GM23338 (cell line): ENCODE measurements around the gene IL11. TPM values are rescaled to one million over a fixed set of nuclear protein-coding genes. Genes with fewer than 3 reads are reported as not detected.

Experiments
- ATAC-seq: fragments of 200-7000 bp; cut with Tn5 transposase; 3 replicates; pipeline ENCODE4 v1.9.1; 2020
- DNase-seq: peaks from one replicate; pipeline ENCODE4 v3.0.0-alpha.2; 2015; ENCODE audit warnings: low spot score
- H2AFZ ChIP-seq: fragments of 200-600 bp; sonication (generic); 2 replicates; pipeline ENCODE4 v1.8.0; 2016; ENCODE audit warnings: antibody characterized with exemption, mild to moderate bottlenecking, moderate library complexity
- H3F3A ChIP-seq: fragments of 200-600 bp; sonication (generic); replicated peaks from 2 replicates; pipeline ENCODE4 v1.8.0; 2017; ENCODE audit warnings: antibody characterized with exemption, mixed run types, low read depth
- H3K27ac ChIP-seq: fragments of 200-600 bp; sonication (generic); 2 replicates; pipeline ENCODE4 v1.6.1; 2016; ENCODE audit warnings: low read depth
- H3K27me3 ChIP-seq: fragments of 200-600 bp; sonication (generic); 2 replicates; pipeline ENCODE4 v1.8.0; 2016; ENCODE audit warnings: mild to moderate bottlenecking, mixed run types, moderate library complexity; ENCODE audit not compliant: insufficient read depth
- H3K36me3 ChIP-seq: fragments of 200-600 bp; sonication (generic); 2 replicates; pipeline ENCODE4 v1.8.0; 2016; ENCODE audit warnings: mild to moderate bottlenecking; ENCODE audit not compliant: insufficient read depth
- H3K4me1 ChIP-seq: fragments of 200-600 bp; sonication (generic); 2 replicates; pipeline ENCODE4 v1.8.0; 2016; ENCODE audit warnings: mild to moderate bottlenecking, moderate library complexity; ENCODE audit not compliant: insufficient read depth
- H3K4me2 ChIP-seq: fragments of 200-600 bp; sonication (generic); 2 replicates; pipeline ENCODE4 v1.7.1; 2017; ENCODE audit warnings: mixed run types
- H3K4me3 ChIP-seq: fragments of 200-600 bp; sonication (generic); 2 replicates; pipeline ENCODE4 v1.6.1; 2016; ENCODE audit warnings: mixed run types
- H3K79me2 ChIP-seq: fragments of 200-600 bp; sonication (generic); replicated peaks from 2 replicates; pipeline ENCODE4 v1.8.0; 2017; ENCODE audit warnings: mild to moderate bottlenecking; ENCODE audit not compliant: insufficient read depth
- H3K9me2 ChIP-seq: fragments of 200-600 bp; sonication (generic); 2 replicates; pipeline ENCODE4 v1.8.0; 2017; ENCODE audit not compliant: insufficient read depth
- H4K20me1 ChIP-seq: fragments of 200-600 bp; sonication (generic); replicated peaks from 2 replicates; pipeline ENCODE4 v1.8.0; 2017; ENCODE audit warnings: mild to moderate bottlenecking; ENCODE audit not compliant: insufficient read depth
- H3K27ac Mint-ChIP-seq: 2 replicates; pipeline ENCODE4 v1.8.0; 2020; ENCODE audit warnings: inconsistent platforms, mild to moderate bottlenecking, moderate library complexity, mixed read lengths
- H3K27me3 Mint-ChIP-seq: 3 replicates; pipeline ENCODE4 v1.8.0; 2022; ENCODE audit warnings: low read depth, mild to moderate bottlenecking, moderate library complexity, mixed read lengths, inconsistent platforms; ENCODE audit not compliant: insufficient read depth, poor library complexity
- H3K36me3 Mint-ChIP-seq: 3 replicates; pipeline ENCODE4 v1.8.0; 2021; ENCODE audit warnings: low read depth, mild to moderate bottlenecking, inconsistent platforms, moderate library complexity, mixed read lengths
- H3K4me1 Mint-ChIP-seq: 3 replicates; pipeline ENCODE4 v1.8.0; 2020; ENCODE audit warnings: mild to moderate bottlenecking, inconsistent platforms, mixed read lengths
- H3K4me3 Mint-ChIP-seq: 3 replicates; pipeline ENCODE4 v1.8.0; 2021; ENCODE audit warnings: moderate library complexity, mild to moderate bottlenecking, inconsistent platforms, mixed read lengths
- H3K9me3 Mint-ChIP-seq: 3 replicates; pipeline ENCODE4 v1.8.0; 2020; ENCODE audit warnings: moderate library complexity, mild to moderate bottlenecking, inconsistent platforms, mixed read lengths
- CTCF ChIP-seq, 2 experiments: fragments of 200-600 bp in 1 of 2; sonication (generic) in 1 of 2; conservative IDR thresholded peaks; 2 replicates each; pipeline versions ENCODE4 v1.5.1 to v1.6.1; 2016 to 2017; ENCODE audit warnings: antibody characterized with exemption in 2 of 2, low read depth in 2 of 2, mild to moderate bottlenecking in 2 of 2, moderate library complexity in 1 of 2
- EZH2phosphoT487 ChIP-seq: fragments of 200-600 bp; sonication (generic); IDR thresholded peaks from one replicate; pipeline ENCODE4 v1.8.1; 2018; ENCODE audit warnings: antibody characterized with exemption; ENCODE audit not compliant: unreplicated experiment
- JUNB ChIP-seq: IDR thresholded peaks from one replicate; pipeline ENCODE4 v1.6.1; 2016; ENCODE audit warnings: antibody characterized with exemption; ENCODE audit not compliant: unreplicated experiment
- POLR2AphosphoS5 ChIP-seq: IDR thresholded peaks from 2 replicates; pipeline ENCODE4 v1.6.1; 2016; ENCODE audit warnings: antibody characterized with exemption, low read depth
- ZNF331 ChIP-seq: fragments of 250-450 bp; sonication (Bioruptor Pico); IDR thresholded peaks from 2 replicates; pipeline ENCODE4 v1.5.0; 2020; ENCODE audit warnings: low read depth, mild to moderate bottlenecking, moderate library complexity
- ZNF462 ChIP-seq: fragments of 250-450 bp; sonication (Bioruptor Pico); IDR thresholded peaks from 2 replicates; pipeline ENCODE4 v1.5.0; 2020; ENCODE audit warnings: mild to moderate bottlenecking, moderate library complexity
- polyA plus RNA-seq: library from polyadenylated mRNA; unstranded; fragments of >200 nt; fragmentation: Nextera tagmentation; extraction: Ambion mirVana; gene quantifications from 2 replicates; pipeline ENCODE4 v1.2.1, GENCODE V29; 2016
- total RNA-seq: library from RNA; depleted of rRNA; stranded (reverse); fragments of >200 nt; shearing (Covaris generic); gene quantifications from 2 replicates; pipeline ENCODE4 v1.2.3, GENCODE V29; 2014
- TF ChIP-seq, protein P1 (sequence below): IDR thresholded peaks from 2 replicates; pipeline ENCODE4 v1.6.1; 2016; ENCODE audit warnings: antibody characterized with exemption
- TF ChIP-seq, protein P2 (sequence below): IDR thresholded peaks from one replicate; pipeline ENCODE4 v1.6.1; 2018; ENCODE audit warnings: antibody characterized with exemption; ENCODE audit not compliant: unreplicated experiment

IL11 gene
- total and polyA plus RNA-seq, 2 experiments from 2014 or later: 0.58 to 2.2 TPM

DNA sequence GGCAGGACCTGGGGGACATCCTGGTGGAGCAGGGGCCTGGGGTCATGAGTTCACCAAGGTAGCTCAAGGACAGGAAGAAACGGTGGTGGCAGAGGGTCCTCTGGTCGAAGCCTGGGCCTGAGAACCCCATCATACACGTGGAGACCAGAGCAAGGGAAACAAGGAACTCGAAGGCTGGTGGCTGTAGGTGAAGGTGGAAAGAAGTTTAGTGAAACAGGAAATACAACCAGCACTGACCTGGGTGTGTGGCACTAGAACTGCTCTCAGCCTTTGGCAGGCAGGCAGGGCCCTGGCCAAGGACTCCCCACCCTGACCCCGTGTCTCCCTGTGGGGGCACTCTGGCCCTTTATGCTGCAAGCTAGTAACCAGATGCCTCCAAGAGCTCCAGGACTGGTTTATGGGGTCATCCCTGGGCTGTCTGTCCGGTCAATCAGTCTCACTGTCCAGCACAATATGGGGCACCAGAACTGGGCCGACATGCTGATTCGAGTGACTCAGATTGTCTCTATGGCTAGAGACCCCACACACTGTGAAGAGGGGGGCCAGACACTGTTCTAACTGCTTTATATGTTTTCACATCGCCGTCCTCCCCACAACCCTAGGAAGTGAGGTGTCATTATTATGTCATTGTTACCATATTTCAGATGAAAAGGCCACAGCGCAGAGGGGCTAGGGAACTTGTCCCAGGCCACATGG lies 19.5 kb downstream of the IL11 start:
- no peak overlapping the region for H3K4me2 ChIP-seq

More for the DNA sequence above, 19.5 kb downstream of the IL11 start:
- no peaks in the 10 kb centered on the region for H3K79me2 ChIP-seq
- peaks cover 53% of the 10 kb centered on the region for H3K27me3 Mint-ChIP-seq
- peaks cover 45% of the 10 kb centered on the region for H3K27me3 ChIP-seq
- no peak overlapping the region for H3K4me3 Mint-ChIP-seq
- peaks cover 28% of the 10 kb centered on the region for H3F3A ChIP-seq
- no peak for DNase-seq
- H4K20me1 ChIP-seq: no peaks in the 10 kb centered on the region
- peaks cover 40% of the 10 kb centered on the region for H3K4me1 ChIP-seq
- H3K4me1 Mint-ChIP-seq: peaks cover 52% of the 10 kb centered on the region
- no peaks in the 10 kb centered on the region for H3K9me3 Mint-ChIP-seq
- TF ChIP-seq ZNF462 (CRISPR knock-in tag) (no peak), POLR2AphosphoS5 (0 out of 2 replicates have a peak, but pooled peaks have one; percentile 16), EZH2phosphoT487 (no peak), CTCF (conservative IDR thresholded peaks at IDR 0.05; ENCODE audit: low read depth in 2 of 2) (no peak), JUNB (no peak), ZNF331 (no peak)
- TF ChIP-seq, protein P1, sequence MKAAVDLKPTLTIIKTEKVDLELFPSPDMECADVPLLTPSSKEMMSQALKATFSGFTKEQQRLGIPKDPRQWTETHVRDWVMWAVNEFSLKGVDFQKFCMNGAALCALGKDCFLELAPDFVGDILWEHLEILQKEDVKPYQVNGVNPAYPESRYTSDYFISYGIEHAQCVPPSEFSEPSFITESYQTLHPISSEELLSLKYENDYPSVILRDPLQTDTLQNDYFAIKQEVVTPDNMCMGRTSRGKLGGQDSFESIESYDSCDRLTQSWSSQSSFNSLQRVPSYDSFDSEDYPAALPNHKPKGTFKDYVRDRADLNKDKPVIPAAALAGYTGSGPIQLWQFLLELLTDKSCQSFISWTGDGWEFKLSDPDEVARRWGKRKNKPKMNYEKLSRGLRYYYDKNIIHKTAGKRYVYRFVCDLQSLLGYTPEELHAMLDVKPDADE: no peak
- TF ChIP-seq, protein P2, sequence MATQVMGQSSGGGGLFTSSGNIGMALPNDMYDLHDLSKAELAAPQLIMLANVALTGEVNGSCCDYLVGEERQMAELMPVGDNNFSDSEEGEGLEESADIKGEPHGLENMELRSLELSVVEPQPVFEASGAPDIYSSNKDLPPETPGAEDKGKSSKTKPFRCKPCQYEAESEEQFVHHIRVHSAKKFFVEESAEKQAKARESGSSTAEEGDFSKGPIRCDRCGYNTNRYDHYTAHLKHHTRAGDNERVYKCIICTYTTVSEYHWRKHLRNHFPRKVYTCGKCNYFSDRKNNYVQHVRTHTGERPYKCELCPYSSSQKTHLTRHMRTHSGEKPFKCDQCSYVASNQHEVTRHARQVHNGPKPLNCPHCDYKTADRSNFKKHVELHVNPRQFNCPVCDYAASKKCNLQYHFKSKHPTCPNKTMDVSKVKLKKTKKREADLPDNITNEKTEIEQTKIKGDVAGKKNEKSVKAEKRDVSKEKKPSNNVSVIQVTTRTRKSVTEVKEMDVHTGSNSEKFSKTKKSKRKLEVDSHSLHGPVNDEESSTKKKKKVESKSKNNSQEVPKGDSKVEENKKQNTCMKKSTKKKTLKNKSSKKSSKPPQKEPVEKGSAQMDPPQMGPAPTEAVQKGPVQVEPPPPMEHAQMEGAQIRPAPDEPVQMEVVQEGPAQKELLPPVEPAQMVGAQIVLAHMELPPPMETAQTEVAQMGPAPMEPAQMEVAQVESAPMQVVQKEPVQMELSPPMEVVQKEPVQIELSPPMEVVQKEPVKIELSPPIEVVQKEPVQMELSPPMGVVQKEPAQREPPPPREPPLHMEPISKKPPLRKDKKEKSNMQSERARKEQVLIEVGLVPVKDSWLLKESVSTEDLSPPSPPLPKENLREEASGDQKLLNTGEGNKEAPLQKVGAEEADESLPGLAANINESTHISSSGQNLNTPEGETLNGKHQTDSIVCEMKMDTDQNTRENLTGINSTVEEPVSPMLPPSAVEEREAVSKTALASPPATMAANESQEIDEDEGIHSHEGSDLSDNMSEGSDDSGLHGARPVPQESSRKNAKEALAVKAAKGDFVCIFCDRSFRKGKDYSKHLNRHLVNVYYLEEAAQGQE: no peak
- 0 out of 3 replicates have a peak, but pooled peaks cover 4% of the 10 kb centered on the region for H3K36me3 Mint-ChIP-seq
- ATAC-seq: no peak
- H3K27ac ChIP-seq: no peak overlapping the region
- no peaks in the 10 kb centered on the region for H3K9me2 ChIP-seq
- H2AFZ ChIP-seq: no peak overlapping the region
- no peak overlapping the region for H3K4me3 ChIP-seq
- H3K36me3 ChIP-seq: no peaks in the 10 kb centered on the region
- no peak overlapping the region for H3K27ac Mint-ChIP-seq
